ENCODE measurements around the gene WWOX.

WWOX gene

GRCh38 chr16:78884204-78884603, 784.8 kb downstream of the WWOX start:
- TF ChIP-seq POLR2AphosphoS5 (IDR thresholded peaks at IDR 0.05; ENCODE audit: low read depth, low read length) = no peak
- no peak for TF ChIP-seq REST (IDR thresholded peaks at IDR 0.05; ENCODE audit: insufficient read depth in 1 of 2, low read depth in 2 of 2, low read length in 2 of 2)
- no peak for TF ChIP-seq TAF1 (IDR thresholded peaks at IDR 0.05; ENCODE audit: borderline replicate concordance, insufficient read depth, low read length)
- no peak for TF ChIP-seq SIN3A (IDR thresholded peaks at IDR 0.05; ENCODE audit: borderline replicate concordance, insufficient read depth, low read length)

- no peak for TF ChIP-seq FOXP2 (optimal IDR thresholded peaks at IDR 0.05; ENCODE audit: borderline replicate concordance, extremely low read depth, extremely low read length, insufficient read depth)
- no peak for TF ChIP-seq SIN3A (IDR thresholded peaks at IDR 0.05; ENCODE audit: borderline replicate concordance, insufficient read depth, low read length)
- TF ChIP-seq POLR2AphosphoS5 (IDR thresholded peaks at IDR 0.05; ENCODE audit: low read depth, low read length) = no peak
Observed at GRCh38 chr16:78889346-78889745, 789.9 kb downstream of the WWOX start.

- no peak for TF ChIP-seq SIN3A (IDR thresholded peaks at IDR 0.05; ENCODE audit: borderline replicate concordance, insufficient read depth, low read length)
- no peak for TF ChIP-seq REST (IDR thresholded peaks at IDR 0.05; ENCODE audit: insufficient read depth in 1 of 2, low read depth in 2 of 2, low read length in 2 of 2)
- no peak for TF ChIP-seq POLR2AphosphoS5 (IDR thresholded peaks at IDR 0.05; ENCODE audit: low read depth, low read length)
- no peak for TF ChIP-seq FOXP2 (optimal IDR thresholded peaks at IDR 0.05; ENCODE audit: borderline replicate concordance, extremely low read depth, extremely low read length, insufficient read depth)
- no peak for TF ChIP-seq TAF1 (IDR thresholded peaks at IDR 0.05; ENCODE audit: borderline replicate concordance, insufficient read depth, low read length)
Observed at GRCh38 chr16:78890373-78890895, 791.0 kb downstream of the WWOX start.

- no peak for TF ChIP-seq TAF1 (IDR thresholded peaks at IDR 0.05; ENCODE audit: borderline replicate concordance, insufficient read depth, low read length)
- TF ChIP-seq REST (IDR thresholded peaks at IDR 0.05; ENCODE audit: insufficient read depth in 1 of 2, low read depth in 2 of 2, low read length in 2 of 2) = no peak
- no peak for TF ChIP-seq FOXP2 (optimal IDR thresholded peaks at IDR 0.05; ENCODE audit: borderline replicate concordance, extremely low read depth, extremely low read length, insufficient read depth)
Observed at GRCh38 chr16:78892951-78893733, 793.7 kb downstream of the WWOX start.

- TF ChIP-seq REST (IDR thresholded peaks at IDR 0.05; ENCODE audit: insufficient read depth in 1 of 2, low read depth in 2 of 2, low read length in 2 of 2) (no peak), SIN3A (IDR thresholded peaks at IDR 0.05; ENCODE audit: borderline replicate concordance, insufficient read depth, low read length) (no peak), FOXP2 (optimal IDR thresholded peaks at IDR 0.05; ENCODE audit: borderline replicate concordance, extremely low read depth, extremely low read length, insufficient read depth) (no peak), TAF1 (IDR thresholded peaks at IDR 0.05; ENCODE audit: borderline replicate concordance, insufficient read depth, low read length) (no peak), POLR2AphosphoS5 (IDR thresholded peaks at IDR 0.05; ENCODE audit: low read depth, low read length) (no peak)
Observed at GRCh38 chr16:78894886-78895285, 795.4 kb downstream of the WWOX start.
